NCI-H446 treated with DMSO at 0.1 percent for 48 hours (cell line): Measurements from ENCODE around the gene KRTAP5-3.
"Not testable (repeated sequence)": the region's sequence is repeated elsewhere in the genome, so short reads cannot be mapped to it uniquely, and the experiment has no call there.

Experiments
- DNase-seq: peaks from one replicate; lab custom pipeline; 2025; lab: John Stamatoyannopoulos, UW

Gene KRTAP5-3, protein sequence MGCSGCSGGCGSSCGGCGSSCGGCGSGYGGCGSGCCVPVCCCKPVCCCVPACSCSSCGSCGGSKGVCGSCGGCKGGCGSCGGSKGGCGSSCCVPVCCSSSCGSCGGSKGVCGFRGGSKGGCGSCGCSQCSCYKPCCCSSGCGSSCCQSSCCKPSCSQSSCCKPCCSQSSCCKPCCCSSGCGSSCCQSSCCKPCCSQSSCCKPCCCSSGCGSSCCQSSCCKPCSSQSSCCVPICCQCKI

DNA sequence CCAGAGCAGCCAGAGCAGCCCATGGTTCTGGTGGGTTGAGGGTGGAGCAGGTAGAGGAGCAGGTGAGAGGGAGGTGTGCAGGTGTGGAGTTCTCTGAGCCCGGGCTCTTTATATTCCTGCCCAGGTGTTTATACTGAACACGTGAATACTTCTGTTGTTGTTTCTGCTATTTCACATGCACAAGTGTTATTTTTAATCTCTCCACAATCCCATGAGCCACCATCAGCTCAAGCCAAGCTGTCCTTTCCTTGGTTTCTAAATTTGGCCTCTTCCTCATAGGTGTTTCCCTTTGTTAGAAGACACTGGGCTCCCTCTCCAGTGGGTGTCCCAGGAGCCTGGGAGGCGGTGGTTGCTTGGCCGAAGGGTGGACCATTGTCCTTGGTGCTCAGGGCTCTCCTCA is at the start of gene KRTAP5-3:
Gene KRTAP5-3 (minus strand): TSS at position 101 of the 400 bp plus-strand sequence. CDS start 78 bp downstream, at position 23.
- DNase-seq, result no peak

DNA sequence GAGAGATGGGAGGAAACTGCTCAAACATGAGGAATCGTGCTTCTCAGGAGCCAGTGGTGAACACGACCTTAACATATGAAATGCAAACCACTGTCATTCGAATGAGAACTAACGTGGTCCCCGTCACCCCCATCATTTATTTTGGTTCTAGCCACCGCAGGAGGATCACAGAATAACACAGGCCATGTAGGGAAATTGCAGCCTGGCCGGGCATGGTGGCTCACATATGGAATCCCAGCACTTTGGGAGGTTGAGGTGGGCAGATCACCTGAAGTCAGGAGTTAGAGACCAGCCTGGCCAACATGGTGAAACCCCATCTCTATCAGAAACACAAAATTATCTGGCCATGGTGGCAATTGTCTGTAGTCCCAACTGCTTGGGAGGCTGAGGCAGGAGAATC is 48.4 kb upstream of the KRTAP5-3 start:
- DNase-seq, result no peak

DNA sequence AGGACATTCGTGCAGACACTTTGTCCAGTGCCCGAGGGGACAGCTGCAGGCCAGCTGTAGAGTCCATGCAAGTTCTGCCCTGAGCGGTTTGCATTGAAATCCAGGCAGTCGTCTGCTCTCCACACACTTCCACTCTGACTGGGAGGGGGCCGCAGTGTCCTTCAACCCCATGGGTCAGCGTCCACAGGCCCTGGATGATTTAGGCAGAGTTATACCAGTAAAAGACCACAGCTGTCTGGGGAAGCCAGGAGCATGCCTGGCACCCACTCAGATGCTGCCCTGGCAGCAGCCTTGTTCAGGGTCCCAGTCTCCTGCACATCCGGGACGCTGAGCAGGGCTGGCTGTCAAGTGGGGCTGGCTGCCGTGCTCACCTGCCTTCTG is 47.8 kb upstream of the KRTAP5-3 start:
- no peak for DNase-seq

DNA sequence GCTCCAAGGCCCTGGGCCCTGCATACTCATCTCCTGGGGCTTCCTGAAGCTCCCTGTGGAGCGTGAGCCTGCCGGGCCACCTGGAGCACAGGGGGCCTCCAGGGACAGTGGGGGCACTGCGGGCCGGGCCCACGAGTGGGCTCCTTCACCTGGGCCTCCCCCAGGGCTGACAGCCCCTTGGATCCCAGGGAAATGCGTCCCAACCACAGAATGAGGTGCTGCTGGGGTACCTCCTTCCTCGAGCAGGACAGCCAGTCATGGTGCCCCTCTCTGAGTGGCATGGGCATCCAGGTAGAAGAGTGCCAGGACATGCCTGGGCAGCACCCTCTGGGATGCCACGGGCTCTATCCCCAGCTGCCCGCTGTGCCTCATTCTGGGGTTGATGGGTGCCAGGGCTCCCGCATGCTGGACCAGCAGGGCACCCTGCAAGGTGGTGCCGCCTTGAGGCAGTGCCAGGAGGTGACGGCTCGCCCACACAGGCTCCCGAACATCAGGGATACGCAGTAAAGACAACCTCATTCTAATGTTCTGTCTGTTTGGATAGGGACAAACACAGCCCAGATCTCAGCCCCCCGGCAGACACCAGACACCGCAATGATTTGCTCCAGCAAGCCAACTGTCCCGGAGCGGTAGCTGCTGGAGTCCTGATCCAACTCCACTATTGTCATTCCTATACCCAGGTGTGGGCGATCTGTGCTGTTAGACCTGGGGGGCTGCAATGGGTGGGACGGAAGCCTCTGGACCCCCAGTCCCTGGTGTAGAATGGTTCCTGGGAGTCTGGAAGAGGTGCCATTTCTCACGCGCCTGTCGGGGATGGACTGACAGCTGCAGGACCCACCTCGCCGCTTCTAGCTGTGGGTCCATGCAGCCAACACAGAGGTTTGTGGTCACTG is 47.2 kb upstream of the KRTAP5-3 start:
- DNase-seq, result no peak

DNA sequence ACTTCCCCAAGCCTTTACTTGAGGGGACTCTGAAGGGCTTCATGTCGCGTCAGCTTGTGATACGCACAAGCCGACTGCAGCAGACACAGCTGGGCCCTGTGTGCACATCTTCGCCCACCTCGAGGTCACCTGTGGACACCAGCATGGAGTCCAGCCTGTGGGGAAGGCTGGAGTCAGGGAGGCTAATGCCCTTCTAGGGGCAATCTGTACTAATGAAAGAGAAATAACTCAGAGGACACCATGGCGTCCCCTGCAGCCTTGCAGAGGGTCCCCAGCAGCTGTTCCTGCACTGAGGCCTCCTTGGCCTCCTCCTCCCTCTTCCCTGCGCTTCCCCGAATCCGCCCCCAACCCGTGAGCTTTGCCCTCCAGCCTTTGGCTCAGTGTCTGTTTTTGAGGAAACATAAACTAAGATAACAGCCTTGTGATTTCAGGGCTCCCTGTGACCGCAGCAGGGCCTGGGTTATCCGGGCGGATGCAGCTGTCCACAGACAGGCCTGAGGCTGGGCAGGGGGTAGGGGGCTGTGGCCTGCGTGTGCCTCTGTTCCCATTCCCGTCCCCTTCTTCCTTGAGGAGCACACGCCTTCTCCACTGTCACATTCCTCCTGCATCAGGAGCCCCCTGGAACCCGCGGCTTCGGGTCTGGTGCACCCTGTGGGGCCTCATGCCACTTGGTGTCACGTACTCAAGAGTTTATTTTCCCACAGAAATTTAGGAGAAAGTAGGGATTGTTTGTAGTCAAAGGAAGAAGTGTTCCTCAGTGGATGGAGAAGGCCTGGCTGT is 46.3 kb upstream of the KRTAP5-3 start:
- DNase-seq, result no peak

DNA sequence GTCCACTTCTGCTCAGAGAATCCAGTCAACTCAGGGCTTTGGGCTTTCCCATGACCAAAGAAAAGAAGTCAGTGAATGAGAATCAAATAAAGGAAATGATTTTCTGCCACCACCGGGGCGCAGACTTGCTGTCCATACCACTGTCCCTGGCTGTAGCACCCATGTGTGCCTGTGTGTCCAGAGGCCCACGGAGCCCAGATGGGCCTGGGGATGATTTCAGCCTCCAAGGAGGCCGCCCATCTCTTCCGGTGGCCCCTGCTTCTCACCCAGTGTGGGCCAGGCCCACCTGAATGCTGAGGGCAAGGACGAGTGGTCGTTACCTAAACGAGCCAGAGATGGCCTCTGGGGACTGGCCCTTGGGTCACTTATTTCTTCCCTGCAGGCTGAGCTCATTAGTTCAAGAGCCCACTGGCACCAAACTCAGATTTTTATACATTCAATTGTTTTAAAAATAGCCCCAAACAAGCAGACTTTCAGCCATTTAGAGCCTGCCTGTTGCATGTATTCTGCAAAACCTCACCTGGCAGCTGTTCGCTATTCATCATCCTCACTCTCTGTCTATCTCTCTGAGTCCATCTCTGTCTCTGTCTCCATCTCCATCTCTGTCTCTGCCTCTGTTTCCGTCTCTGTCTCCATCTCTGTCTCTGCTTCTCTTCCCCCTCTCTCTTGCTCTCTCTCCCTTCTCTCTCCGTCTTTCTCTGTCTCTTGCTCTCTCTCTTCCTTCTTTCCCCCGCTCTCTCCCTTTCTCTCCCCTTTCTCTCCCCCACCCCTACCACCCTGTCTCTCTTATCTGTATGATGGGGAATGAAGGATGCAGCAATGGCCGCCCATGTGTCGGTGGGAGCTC is 45.5 kb upstream of the KRTAP5-3 start:
- DNase-seq, result no peak

DNA sequence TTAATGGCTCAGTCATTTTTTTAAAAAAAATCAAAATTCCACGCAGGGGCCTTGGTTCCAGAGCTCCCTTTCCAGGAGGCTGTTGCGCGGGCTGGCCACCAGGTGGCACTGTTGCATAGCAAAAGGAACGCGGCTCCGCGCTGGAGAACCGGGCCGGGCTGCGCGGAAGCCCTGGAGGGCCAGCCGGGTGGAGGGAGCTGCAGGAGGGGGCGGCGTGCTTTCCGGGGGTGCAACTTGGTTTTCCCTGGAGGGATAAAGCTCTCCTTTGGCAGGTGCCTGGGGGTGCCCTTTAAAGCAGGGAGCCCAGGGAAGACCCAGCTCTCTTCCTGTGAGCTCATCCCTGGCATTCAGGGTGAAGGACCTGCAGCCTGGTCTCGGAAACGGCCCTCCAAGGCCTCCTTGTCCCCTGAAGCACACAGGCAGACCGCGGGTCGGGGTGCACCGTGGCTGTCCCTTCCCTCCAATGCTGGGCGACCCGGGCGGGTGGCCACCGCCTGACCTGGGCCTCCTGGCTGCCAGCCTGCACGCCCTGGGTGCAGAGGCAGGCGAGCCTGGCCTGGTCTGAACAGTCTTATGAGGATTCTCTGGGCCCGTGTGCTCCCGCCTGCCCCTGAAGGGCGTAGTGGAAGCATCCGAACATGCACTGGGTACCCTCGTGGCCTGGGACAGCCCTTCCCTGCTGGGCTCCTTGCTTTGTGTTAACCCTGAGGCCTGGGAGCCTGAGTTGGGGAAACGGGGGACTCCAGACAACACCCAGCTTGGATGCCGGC is 44.7 kb upstream of the KRTAP5-3 start:
- no peak for DNase-seq

DNA sequence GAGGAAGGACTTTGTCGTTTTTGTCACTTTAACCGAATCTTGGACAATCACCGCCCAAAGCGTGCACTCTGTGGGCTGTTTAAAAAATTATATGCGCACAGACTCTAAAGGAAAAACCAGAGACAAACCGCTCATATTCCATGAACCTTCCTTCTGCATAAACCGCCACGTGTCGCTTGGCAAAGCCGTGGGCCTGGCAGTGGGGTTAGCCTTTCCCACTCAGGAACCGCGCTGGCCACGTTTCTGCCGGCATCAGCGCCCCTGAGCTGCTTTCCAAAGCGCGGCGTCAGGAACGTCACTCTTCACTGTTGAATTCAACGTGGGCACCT is 44.1 kb upstream of the KRTAP5-3 start:
- DNase-seq, result no peak

DNA sequence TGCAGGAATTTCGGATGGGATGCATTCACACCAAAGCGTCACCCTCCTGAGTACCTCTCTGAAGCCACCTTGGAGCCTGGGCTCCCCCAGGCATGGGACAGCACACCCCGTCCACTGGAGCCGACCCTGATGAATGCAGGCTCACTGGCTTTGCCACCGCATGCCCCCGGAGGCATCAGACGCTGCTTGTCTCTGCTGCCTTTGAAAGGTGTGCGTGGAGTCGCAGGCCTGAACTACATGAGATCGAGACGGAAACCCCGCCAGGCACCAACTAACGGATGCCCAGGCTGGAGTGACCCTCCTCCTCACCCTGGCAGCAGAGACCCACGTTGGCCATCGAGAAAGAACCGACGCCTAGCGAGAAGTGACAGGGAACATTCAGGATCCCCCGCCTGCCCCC is 43.8 kb upstream of the KRTAP5-3 start:
- DNase-seq, result no peak

DNA sequence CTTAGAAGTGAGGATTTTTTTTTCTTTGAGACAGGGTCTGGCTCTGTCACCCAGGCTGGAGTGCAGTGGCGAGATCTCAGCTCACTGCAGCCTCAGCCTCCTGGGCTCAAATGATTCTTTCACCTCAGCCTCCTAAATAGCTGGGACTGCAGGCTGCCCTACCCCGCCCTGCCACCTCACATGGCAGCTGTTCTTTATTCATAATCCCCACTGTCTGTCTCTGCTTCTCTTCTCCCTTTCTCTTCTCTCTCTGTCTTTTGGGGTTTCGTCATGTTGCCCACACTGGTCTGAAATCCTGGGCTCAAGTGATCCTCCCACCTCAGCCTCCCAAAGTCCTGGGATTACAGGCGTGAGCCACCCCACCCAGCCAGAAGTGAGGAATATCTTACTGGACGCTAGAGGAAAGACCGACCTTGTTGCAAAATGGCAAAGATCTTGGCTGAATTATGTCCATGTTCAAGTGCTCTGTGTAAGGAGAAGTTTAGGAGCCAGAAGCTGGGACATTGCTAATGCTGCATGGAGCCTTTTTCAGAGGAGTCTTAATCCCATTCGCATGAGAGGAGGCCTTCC is 43.2 kb upstream of the KRTAP5-3 start:
- no peak for DNase-seq

DNA sequence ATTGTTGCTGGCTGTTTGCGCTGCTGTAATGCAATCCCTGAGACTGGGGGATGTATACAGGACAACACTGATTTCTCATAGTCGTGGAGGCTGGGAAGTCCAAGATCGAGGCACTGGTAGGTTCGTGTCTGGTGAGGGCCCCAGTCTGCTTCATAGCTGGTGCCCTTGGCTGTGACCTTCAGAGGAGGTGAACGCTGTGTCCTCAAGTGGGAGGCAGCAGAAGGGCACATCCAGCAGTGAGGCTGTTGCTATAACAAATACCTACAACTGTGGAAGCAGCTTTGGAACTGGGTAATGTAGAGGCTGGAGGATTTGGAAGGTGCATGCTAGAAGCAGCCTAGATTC is 42.6 kb upstream of the KRTAP5-3 start:
- no peak for DNase-seq

DNA sequence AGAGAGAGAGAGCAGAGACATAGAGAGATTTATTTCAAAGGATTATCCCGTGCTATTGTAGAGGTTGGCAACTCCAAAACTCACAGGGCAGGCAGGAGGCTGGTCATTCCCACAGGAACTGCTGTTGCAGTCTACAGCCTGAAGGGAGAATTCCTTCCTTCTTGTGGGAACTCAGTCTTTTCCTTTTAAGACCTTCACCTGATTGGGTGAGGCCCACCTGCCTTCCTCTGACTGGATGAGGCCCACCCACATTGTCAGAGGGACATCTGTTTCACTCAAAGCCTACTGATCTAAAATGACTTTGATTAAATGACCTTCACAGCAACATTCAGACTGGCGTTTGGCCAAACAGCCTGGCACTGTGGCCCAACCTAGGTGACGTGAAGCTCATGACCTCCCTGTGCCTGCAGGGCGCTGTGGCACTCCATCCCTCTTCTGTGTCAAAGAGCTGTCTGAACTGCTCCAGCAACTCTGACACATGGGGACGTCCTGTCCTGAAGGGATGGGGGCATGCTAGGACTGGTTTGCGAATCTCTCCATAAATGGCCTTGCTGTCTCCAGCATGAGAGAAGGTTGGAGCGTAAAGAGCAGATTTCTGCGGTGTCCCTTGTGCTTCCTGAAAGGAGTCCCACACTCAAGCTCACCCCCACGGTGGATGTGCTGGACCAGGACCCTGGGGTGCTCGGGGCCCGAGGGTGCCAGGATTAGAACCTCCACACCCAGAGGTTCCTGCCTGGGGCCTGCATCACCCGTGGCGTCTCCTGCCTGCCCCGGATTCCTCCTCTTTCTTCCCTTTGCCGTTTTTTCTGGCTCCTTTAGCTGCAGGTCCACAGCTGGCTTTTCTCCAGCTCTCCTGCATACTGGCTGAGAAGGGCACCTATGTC is 42.0 kb upstream of the KRTAP5-3 start:
- DNase-seq, result no peak

DNA sequence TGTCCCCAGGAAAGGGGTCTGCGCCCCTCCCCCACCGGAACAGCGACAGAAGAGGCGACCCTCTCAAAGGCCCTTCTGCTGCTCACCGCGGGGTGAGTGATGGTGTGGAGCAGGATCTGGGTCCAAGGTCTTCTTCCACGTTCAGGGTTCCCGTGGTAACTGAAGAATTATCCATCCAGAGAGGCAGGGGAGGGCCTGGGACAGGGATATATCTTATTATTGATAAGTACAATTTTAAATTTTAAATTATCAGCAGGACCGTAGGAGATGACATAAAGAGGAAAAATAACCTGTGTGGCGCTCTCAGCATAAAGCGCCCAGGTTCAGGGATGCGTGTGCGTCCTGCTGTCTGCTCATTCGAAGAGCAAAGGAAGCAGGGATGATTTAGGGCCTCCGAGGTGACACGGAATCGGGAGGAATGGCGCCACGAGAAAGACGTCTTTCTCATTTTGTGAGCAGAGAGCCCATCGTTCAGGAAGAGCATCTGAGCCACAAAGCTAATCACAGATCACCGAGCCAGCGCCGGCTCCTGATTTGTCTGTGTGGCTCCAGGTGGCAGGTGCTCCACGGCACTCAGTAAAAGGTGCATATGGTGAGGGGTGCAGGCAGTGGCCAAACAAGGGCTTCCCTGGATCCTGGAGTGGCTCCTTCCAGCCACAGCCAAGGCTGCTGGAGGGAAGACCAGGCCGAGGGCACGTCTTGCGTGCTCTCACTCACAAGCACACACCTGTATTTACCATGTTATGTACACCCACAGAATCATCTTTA is 40.6 kb upstream of the KRTAP5-3 start:
- no peak for DNase-seq

DNA sequence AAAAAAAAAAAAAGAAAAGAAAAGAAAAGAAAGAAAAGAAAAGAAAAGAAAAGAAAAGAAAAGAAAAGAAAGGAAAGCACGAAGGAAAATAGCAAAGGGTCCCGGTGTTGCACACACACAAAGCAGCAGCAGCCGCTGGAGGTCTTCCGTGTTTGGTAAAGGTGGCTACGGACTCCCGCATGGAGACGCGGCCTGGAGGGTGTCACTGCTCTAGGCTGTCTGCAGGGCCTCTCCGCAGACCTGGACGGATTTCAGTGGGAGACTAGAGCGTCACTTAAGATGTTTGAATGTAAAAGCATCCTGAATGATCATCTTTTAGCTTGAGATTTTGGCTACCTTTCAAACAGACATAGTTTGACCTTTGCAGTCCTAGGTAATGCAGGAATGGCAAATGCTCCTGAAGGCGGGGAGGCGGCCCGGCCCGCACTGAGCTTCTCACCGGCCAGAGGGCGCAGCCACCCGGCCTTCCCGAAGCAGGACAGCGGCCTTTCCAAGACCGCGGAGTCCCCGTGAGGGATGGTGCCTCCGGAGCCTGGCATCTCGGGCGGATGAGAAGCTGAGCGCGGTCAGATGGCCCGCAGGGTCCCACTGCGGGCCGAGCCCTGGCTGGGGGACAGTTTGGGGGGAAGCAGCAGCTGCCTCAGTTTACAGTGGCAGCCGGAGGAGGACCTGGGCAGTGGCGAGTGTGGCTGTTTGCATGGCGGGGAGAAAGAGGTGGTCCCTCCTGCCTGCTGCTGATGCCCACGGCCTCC is 39.8 kb upstream of the KRTAP5-3 start:
- no peak for DNase-seq

DNA sequence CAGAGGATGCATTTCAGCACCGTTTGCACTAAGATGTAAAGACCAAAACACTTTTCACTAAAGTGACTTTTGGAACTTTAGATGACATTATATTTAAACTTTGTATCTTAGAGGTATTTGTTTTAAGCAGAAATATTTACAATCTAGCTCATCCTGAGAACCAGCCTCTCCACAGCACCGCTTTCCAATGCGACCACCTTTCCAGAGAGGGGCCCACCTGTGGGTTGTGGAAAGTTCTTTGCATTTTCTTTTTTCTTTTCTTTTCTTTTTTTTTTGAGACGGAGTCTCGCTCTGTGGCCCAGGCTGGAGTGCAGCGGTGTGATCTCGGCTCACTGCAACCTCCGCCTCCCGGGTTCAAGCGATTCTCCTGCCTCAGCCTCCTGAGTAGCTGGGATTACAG is 38.3 kb upstream of the KRTAP5-3 start:
- DNase-seq, result not testable (repeated sequence)

DNA sequence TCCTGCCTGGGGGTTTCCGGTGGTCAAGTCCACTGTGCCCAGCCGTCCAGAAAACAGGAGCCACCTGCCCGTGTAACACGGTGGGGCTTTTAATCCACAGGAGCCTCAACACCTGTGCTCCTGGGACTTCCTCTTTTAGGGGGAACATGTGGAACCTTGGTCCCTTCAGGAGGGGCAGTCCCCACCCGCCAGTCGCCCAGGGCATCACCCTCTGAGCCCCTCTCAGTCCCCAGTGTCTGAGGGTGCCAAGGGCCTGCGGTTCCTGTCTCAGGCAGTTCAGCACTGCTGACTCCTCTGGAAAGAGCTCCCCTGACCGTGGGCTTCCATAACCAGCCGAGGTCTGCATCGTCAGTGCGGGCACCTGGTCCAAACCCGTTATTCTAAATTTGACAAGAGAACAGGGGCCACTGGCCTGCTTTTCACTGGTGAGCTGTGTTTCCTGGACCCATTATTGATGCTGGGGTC is 37.1 kb upstream of the KRTAP5-3 start:
- no peak for DNase-seq

DNA sequence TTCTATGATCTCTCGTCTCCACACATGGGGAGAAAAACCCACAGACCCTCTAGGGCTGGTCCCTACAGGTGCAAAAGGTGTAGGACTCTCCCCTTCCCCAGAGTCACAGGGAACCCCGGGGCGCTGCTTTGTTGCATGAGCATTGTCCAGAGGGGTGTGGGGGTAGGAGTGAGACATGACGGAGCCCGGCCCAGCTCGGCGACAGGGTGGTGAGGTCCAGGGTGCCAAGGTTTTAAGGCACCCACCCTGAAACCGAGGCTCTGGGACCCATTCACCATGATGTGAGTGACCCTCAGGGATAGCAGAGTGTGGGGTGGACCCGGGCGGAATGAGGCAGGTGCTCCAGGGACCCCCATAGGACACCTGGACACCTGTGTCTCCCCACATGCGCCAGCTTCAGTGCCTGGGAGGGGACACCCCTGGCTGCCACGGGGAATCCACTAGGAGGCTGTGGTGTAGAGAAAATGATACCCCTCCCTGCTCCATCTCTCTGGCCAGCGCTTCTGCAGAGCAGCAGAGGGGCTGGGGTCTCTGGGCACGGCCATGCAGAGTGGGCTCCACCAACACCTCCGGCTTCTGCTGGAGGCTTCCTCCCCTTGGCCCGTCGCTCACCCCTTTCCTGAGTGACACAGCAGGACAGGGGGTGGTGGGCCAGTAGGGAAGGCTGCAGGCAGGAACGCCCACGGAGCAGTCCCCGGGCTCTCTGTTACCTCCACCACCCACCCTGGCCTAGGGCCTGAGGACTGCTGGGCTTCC is 36.5 kb upstream of the KRTAP5-3 start:
- no peak for DNase-seq
